SK-N-SH (cell line): Measurements from ENCODE around the gene FRY. TPM values are rescaled to one million over a fixed set of nuclear protein-coding genes. Genes with fewer than 3 reads are reported as not detected.

Source experiments
- CTCF ChIA-PET: fragments of 300-600, 350-600 bp; formaldehyde crosslinking; extraction: SDS; loops from one replicate; lab custom pipeline; 2021; lab: Yijun Ruan, JAX
- POLR2A ChIA-PET: fragments of 350-600 bp; sonication (Branson Sonifier 250); formaldehyde crosslinking; extraction: SDS; loops from one replicate; lab custom pipeline; 2020; ENCODE audit warnings: antibody characterized with exemption, inconsistent platforms; lab: Yijun Ruan, JAX
- DNase-seq: peaks from one replicate; pipeline ENCODE4 v3.0.0; 2012
- H2AFZ ChIP-seq: fragments of 200-600 bp; sonication (generic); 2 replicates; pipeline ENCODE4 v1.8.1; 2016; ENCODE audit warnings: antibody characterized with exemption, mild to moderate bottlenecking, low read depth
- H3F3A ChIP-seq: fragments of 200-600 bp; sonication (generic); replicated peaks from 2 replicates; pipeline ENCODE3; 2016; ENCODE audit warnings: antibody characterized with exemption, mild to moderate bottlenecking; ENCODE audit not compliant: insufficient read depth
- H3K27ac ChIP-seq, 2 experiments: fragments of 200-500 bp in 1 of 2; fragments of 200-600 bp in 1 of 2; sonication (Bioruptor generic) in 1 of 2; sonication (generic), shearing (Covaris generic) in 1 of 2; 2 replicates each; pipeline versions ENCODE4 v1.5.1 to v1.6.1; 2014 to 2016; ENCODE audit warnings: low read depth in 2 of 2, inconsistent platforms in 1 of 2, low read length in 1 of 2, mild to moderate bottlenecking in 1 of 2, mixed read lengths in 1 of 2
- H3K27me3 ChIP-seq: fragments of 200-600 bp; sonication (generic), shearing (Covaris generic); 2 replicates; pipeline ENCODE4 v1.6.1; 2016; ENCODE audit warnings: mixed run types; ENCODE audit not compliant: insufficient read depth
- H3K36me3 ChIP-seq, 2 experiments: fragments of 200-500 bp in 1 of 2; fragments of 200-600 bp in 1 of 2; sonication (Bioruptor generic) in 1 of 2; sonication (generic) in 1 of 2; replicated peaks in 1 of 2; 2 replicates each; pipeline versions ENCODE3 to v1.5.1; 2014 to 2016; ENCODE audit warnings: low read length in 1 of 2, mild to moderate bottlenecking in 1 of 2; ENCODE audit not compliant: insufficient read depth in 2 of 2, control insufficient read depth in 1 of 2
- H3K4me1 ChIP-seq, 2 experiments: fragments of 200-500 bp in 1 of 2; fragments of 200-600 bp in 1 of 2; sonication (Bioruptor generic) in 1 of 2; sonication (generic), shearing (Covaris generic) in 1 of 2; 2 replicates each; pipeline versions ENCODE4 v1.5.1 to v1.6.1; 2014 to 2016; ENCODE audit warnings: low read depth in 1 of 2, low read length in 1 of 2, mixed run types in 1 of 2; ENCODE audit not compliant: insufficient read depth in 2 of 2, control insufficient read depth in 1 of 2
- H3K4me2 ChIP-seq: fragments of 200-600 bp; sonication (generic), shearing (Covaris generic); 2 replicates; pipeline ENCODE4 v1.6.1; 2017; ENCODE audit warnings: mixed run types
- H3K4me3 ChIP-seq, 2 experiments: fragments of 200-500 bp in 1 of 2; fragments of 200-600 bp in 1 of 2; sonication (Bioruptor generic) in 1 of 2; sonication (generic), shearing (Covaris generic) in 1 of 2; 2 replicates each; pipeline versions ENCODE4 v1.5.1 to v1.8.1; 2014 to 2016; ENCODE audit warnings: low read depth in 2 of 2, inconsistent platforms in 1 of 2, low read length in 1 of 2, mild to moderate bottlenecking in 1 of 2, mixed read lengths in 1 of 2, moderate library complexity in 1 of 2
- H3K79me2 ChIP-seq: fragments of 200-600 bp; sonication (generic); 2 replicates; pipeline ENCODE4 v1.8.1; 2017; ENCODE audit warnings: mild to moderate bottlenecking; ENCODE audit not compliant: insufficient read depth
- H3K9ac ChIP-seq: fragments of 200-600 bp; sonication (generic); 2 replicates; pipeline ENCODE4 v1.6.1; 2017; ENCODE audit warnings: mixed run types
- H3K9me2 ChIP-seq: fragments of 200-600 bp; sonication (generic); 2 replicates; pipeline ENCODE4 v1.6.1; 2017; ENCODE audit warnings: mixed run types
- H3K9me3 ChIP-seq: fragments of 200-600 bp; sonication (generic); 2 replicates; pipeline ENCODE4 v1.6.1; 2017; ENCODE audit warnings: mixed run types, mild to moderate bottlenecking, moderate library complexity
- H4K20me1 ChIP-seq: fragments of 200-600 bp; sonication (generic); 2 replicates; pipeline ENCODE4 v1.6.1; 2017; ENCODE audit warnings: mild to moderate bottlenecking, mixed run types; ENCODE audit not compliant: insufficient read depth
- ELF1 ChIP-seq: IDR thresholded peaks from 2 replicates; pipeline ENCODE4 v1.4.0; 2012
- EZH2phosphoT487 ChIP-seq: fragments of 200-600 bp; sonication (generic); IDR thresholded peaks from 2 replicates; pipeline ENCODE4 v1.6.1; 2017; ENCODE audit warnings: low read depth, mixed run types, mild to moderate bottlenecking, antibody characterized with exemption, moderate library complexity, borderline replicate concordance
- FOXM1 ChIP-seq: IDR thresholded peaks from 2 replicates; pipeline ENCODE4 v1.4.0; 2012; ENCODE audit warnings: low read depth, mild to moderate bottlenecking
- GABPA ChIP-seq: IDR thresholded peaks from 2 replicates; pipeline ENCODE4 v1.4.0; 2012; ENCODE audit warnings: low read depth, mild to moderate bottlenecking
- MEF2A ChIP-seq: IDR thresholded peaks from 2 replicates; pipeline ENCODE4 v1.4.0; 2012; ENCODE audit warnings: low read depth, borderline replicate concordance
- NFIC ChIP-seq: IDR thresholded peaks from 2 replicates; pipeline ENCODE4 v1.4.0; 2012; ENCODE audit warnings: borderline replicate concordance
- RXRA ChIP-seq: IDR thresholded peaks from 2 replicates; pipeline ENCODE4 v1.4.0; 2012; ENCODE audit warnings: low read depth, mild to moderate bottlenecking, borderline replicate concordance
- SIN3A ChIP-seq: IDR thresholded peaks from 2 replicates; pipeline ENCODE4 v1.6.1; 2012; ENCODE audit warnings: low read depth, mild to moderate bottlenecking, low read length, moderate library complexity, borderline replicate concordance
- TAF1 ChIP-seq: IDR thresholded peaks from 2 replicates; pipeline ENCODE4 v1.6.1; 2012; ENCODE audit warnings: low read depth, mild to moderate bottlenecking, low read length, moderate library complexity, borderline replicate concordance
- YY1 ChIP-seq: IDR thresholded peaks from 2 replicates; pipeline ENCODE4 v1.4.0; 2012; ENCODE audit warnings: low read depth, mild to moderate bottlenecking
- WGBS: methylation state at CpG from one replicate; pipeline ENCODE4 v1.1.6; 2017; ENCODE audit warnings: low lambda C conversion rate; 5-methylcytosine and 5-hydroxymethylcytosine counted together
- polyA plus RNA-seq, 3 experiments: library from polyadenylated mRNA; depleted of rRNA; stranded (reverse); fragments of >200 nt; gene quantifications; 2 replicates each; pipeline ENCODE4 v1.2.3, GENCODE V29; 2012
- TF ChIP-seq, protein P1 (sequence below): fragments of 150-350 bp; IDR thresholded peaks from 2 replicates; pipeline ENCODE4 v1.6.1; 2017; ENCODE audit warnings: antibody characterized with exemption, low read length, low read depth, borderline replicate concordance
- TF ChIP-seq, protein P2 (sequence below): fragments of 150-350 bp; IDR thresholded peaks from 2 replicates; pipeline ENCODE4 v1.6.1; 2016; ENCODE audit warnings: mild to moderate bottlenecking, low read depth, low read length
- TF ChIP-seq, protein P3 (sequence below): IDR thresholded peaks from 2 replicates; pipeline ENCODE4 v1.4.0; 2012; ENCODE audit warnings: low read depth
- TF ChIP-seq, protein P4 (sequence below): IDR thresholded peaks from 2 replicates; pipeline ENCODE4; 2012
- TF ChIP-seq, protein P5 (sequence below): IDR thresholded peaks from 2 replicates; pipeline ENCODE4 v1.4.0; 2012; ENCODE audit warnings: low read depth, borderline replicate concordance

The FRY gene
- polyA plus RNA-seq, 1 of the 3 experiments (the other 2 are of a cell fraction), result 1.4 TPM

DNA sequence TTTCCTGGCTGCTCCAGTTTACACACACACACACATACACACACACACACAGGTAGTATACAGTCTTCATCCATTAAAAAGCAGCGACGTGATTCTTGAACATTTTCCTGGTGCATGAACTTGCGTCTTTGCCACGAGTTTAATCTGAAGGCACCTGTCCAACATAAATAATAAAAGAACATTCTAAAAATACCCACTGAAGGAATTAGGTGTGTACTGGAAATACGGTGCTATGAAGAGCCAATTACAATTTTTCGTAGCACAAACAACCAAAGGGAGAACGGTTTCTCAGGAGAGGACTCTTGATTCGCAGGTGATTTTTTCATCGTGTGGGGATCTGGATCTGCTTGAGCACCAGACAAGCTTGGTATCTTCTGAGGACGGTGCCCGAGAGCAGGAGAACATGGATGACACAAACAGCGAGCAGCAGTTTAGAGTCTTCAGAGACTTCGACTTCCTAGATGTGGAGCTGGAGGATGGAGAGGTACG is 222.4 kb downstream of the FRY start:
- peaks cover 0 to 4% of the 10 kb centered on the region in 2 experiments for H3K36me3 ChIP-seq
- H4K20me1 ChIP-seq, result no peaks in the 10 kb centered on the region
- TF ChIP-seq YY1 (no peak), FOXM1 (no peak), EZH2phosphoT487 (no peak), ELF1 (no peak), RXRA (no peak), NFIC (no peak), TAF1 (no peak), SIN3A (no peak), GABPA (no peak), MEF2A (no peak)
- TF ChIP-seq, protein P1, sequence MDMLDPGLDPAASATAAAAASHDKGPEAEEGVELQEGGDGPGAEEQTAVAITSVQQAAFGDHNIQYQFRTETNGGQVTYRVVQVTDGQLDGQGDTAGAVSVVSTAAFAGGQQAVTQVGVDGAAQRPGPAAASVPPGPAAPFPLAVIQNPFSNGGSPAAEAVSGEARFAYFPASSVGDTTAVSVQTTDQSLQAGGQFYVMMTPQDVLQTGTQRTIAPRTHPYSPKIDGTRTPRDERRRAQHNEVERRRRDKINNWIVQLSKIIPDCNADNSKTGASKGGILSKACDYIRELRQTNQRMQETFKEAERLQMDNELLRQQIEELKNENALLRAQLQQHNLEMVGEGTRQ, result no peak
- TF ChIP-seq, protein P2, sequence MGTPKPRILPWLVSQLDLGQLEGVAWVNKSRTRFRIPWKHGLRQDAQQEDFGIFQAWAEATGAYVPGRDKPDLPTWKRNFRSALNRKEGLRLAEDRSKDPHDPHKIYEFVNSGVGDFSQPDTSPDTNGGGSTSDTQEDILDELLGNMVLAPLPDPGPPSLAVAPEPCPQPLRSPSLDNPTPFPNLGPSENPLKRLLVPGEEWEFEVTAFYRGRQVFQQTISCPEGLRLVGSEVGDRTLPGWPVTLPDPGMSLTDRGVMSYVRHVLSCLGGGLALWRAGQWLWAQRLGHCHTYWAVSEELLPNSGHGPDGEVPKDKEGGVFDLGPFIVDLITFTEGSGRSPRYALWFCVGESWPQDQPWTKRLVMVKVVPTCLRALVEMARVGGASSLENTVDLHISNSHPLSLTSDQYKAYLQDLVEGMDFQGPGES, result no peak
- TF ChIP-seq, protein P3, sequence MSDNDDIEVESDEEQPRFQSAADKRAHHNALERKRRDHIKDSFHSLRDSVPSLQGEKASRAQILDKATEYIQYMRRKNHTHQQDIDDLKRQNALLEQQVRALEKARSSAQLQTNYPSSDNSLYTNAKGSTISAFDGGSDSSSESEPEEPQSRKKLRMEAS, result no peak
- TF ChIP-seq, protein P4, sequence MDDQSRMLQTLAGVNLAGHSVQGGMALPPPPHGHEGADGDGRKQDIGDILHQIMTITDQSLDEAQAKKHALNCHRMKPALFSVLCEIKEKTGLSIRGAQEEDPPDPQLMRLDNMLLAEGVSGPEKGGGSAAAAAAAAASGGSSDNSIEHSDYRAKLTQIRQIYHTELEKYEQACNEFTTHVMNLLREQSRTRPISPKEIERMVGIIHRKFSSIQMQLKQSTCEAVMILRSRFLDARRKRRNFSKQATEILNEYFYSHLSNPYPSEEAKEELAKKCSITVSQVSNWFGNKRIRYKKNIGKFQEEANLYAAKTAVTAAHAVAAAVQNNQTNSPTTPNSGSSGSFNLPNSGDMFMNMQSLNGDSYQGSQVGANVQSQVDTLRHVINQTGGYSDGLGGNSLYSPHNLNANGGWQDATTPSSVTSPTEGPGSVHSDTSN, result no peak
- TF ChIP-seq, protein P5, sequence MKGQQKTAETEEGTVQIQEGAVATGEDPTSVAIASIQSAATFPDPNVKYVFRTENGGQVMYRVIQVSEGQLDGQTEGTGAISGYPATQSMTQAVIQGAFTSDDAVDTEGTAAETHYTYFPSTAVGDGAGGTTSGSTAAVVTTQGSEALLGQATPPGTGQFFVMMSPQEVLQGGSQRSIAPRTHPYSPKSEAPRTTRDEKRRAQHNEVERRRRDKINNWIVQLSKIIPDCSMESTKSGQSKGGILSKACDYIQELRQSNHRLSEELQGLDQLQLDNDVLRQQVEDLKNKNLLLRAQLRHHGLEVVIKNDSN, result no peak
- TF ChIP-seq, all 33 proteins: peak for 0
- Histone ChIP-seq H3K79me2 (no peaks in the 10 kb centered on the region), H3K9me2 (no peaks in the 10 kb centered on the region), H3K9ac (no peak overlapping the region), H3K27ac (no peak overlapping the region), H3K27me3 (no peaks in the 10 kb centered on the region), H3K4me1 (no peaks in the 10 kb centered on the region), H2AFZ (no peak overlapping the region), H3K4me3 (no peak overlapping the region), H3K4me2 (no peak overlapping the region), H3K9me3 (no peaks in the 10 kb centered on the region), H3F3A (no peaks in the 10 kb centered on the region)
- 88% methylated on average over 14 of the region's 14 CpGs for WGBS
- DNase-seq, result no peak
- ChIA-PET CTCF (interaction anchor here (1.0 to 3.3 kb wide), 4 partner anchors 8 to 344 kb away, joined by 3 to 21 read pairs (median 4); no protein-coding TSS in a partner anchor), POLR2A (no interaction called here)
